ENCODE measurements around the gene AKR7A3.

- TF ChIP-seq CTCF (IDR thresholded peaks at IDR 0.05) (peak in 1 of 6 experiments; percentile 44), POLR2A (IDR thresholded peaks at IDR 0.05) (peak; percentile 48 to 93)
Observed at GRCh38 chr1:19311931-19312781, 23.6 kb upstream of the AKR7A3 start, which contains the start of the genes AKR7A2 and SLC66A1.

Data from thyroid gland (tissue), 4 donors.